GM21515 (cell line): ENCODE data around the gene HCFC1R1.

Experiments
- ATAC-seq: cut with Tn5 transposase; IDR thresholded peaks from one replicate; pipeline ENCODE4 v1.9.1; 2021; ENCODE audit not compliant: unreplicated experiment

Gene HCFC1R1

GRCh38 chr16:3020247-3020603 is 3.5 kb downstream of the HCFC1R1 start, which contains the start of gene TNFRSF12A:
TSS of gene TNFRSF12A (plus strand) at chr16:3020368. CDS start at chr16:3020398, 30 bp downstream.
- ATAC-seq = no peak

GRCh38 chr16:3019594-3020246 is 4.0 kb downstream of the HCFC1R1 start:
- ATAC-seq = no peak

- ATAC-seq = no peak
These were observed 5.8 kb downstream of the HCFC1R1 start, which contains the start of gene CLDN6 for GRCh38 chr16:3017794-3018506. TSS of gene CLDN6 (minus strand) at chr16:3018183. CDS start at chr16:3016021, 2,162 bp downstream.

- ATAC-seq = no peak
These were observed 6.4 kb downstream of the HCFC1R1 start for GRCh38 chr16:3017344-3017743.

GRCh38 chr16:3015865-3016521 is 7.7 kb downstream of the HCFC1R1 start:
- no peak for ATAC-seq

GRCh38 chr16:3014971-3015370 is 8.8 kb downstream of the HCFC1R1 start:
- no peak for ATAC-seq

GRCh38 chr16:3013998-3014690 is 9.6 kb downstream of the HCFC1R1 start:
- ATAC-seq = no peak

GRCh38 chr16:3013491-3013951 is 10.2 kb downstream of the HCFC1R1 start:
- no peak for ATAC-seq

GRCh38 chr16:3012828-3013420 is 10.8 kb downstream of the HCFC1R1 start, which contains the start of gene CLDN9:
TSS of gene CLDN9 (plus strand) at chr16:3012923. CDS start at chr16:3013363, 440 bp downstream.
- no peak for ATAC-seq

GRCh38 chr16:3012246-3012645 is 11.5 kb downstream of the HCFC1R1 start:
- no peak for ATAC-seq

GRCh38 chr16:3010510-3010909 is 13.2 kb downstream of the HCFC1R1 start:
- no peak for ATAC-seq

GRCh38 chr16:3009568-3010390 is 14.0 kb downstream of the HCFC1R1 start:
- no peak for ATAC-seq

GRCh38 chr16:3008690-3009037 is 15.1 kb downstream of the HCFC1R1 start:
- no peak for ATAC-seq

GRCh38 chr16:3007957-3008689 is 15.6 kb downstream of the HCFC1R1 start:
- ATAC-seq = no peak

GRCh38 chr16:3007059-3007956 is 16.4 kb downstream of the HCFC1R1 start:
- ATAC-seq = no peak

GRCh38 chr16:3004781-3005284 is 18.9 kb downstream of the HCFC1R1 start:
- ATAC-seq = no peak

- peak; percentile 1 for ATAC-seq
These were observed 19.4 kb downstream of the HCFC1R1 start for GRCh38 chr16:3004319-3004718.
